Measurements from ENCODE around the gene KLHL41.
"Not testable (repeated sequence)": the region's sequence is repeated elsewhere in the genome, so short reads cannot be mapped to it uniquely, and the experiment has no call there.

The KLHL41 gene

GRCh38 chr2:169573974-169574299 lies 64.4 kb downstream of the KLHL41 start:
- no peak for DNase-seq

- not testable (repeated sequence) for DNase-seq
Measured at GRCh38 chr2:169574539-169574938, 65.0 kb downstream of the KLHL41 start.

GRCh38 chr2:169575264-169575663 lies 65.8 kb downstream of the KLHL41 start:
- DNase-seq: not testable (repeated sequence)

Data from CD4-positive, alpha-beta T cell treated with Interleukin-6 for 4 hours (primary cell).